Inflammatory macrophage treated with lipopolysaccharide for 1 hour (primary cell): ENCODE data around the gene TAS1R1.
A peak's percentile ranks its signal among the peaks of the same experiment; 100 is the strongest.

ENCODE experiments used
- DNase-seq, 2 donors: peaks; one replicate each; pipeline ENCODE4 v3.0.0-alpha.2; 2020 to 2022

TAS1R1 gene

GRCh38 chr1:6614019-6614928 is 59.2 kb downstream of the TAS1R1 start:
- DNase-seq, result peak in 1 of 2 donors; percentile 6

- DNase-seq, result no peak
Observed at GRCh38 chr1:6614929-6615785, 60.0 kb downstream of the TAS1R1 start.

- no peak for DNase-seq
Observed at GRCh38 chr1:6619045-6619444, 63.9 kb downstream of the TAS1R1 start.

- DNase-seq, result no peak
Observed at GRCh38 chr1:6621429-6622391, 66.6 kb downstream of the TAS1R1 start.

- no peak for DNase-seq
Observed at GRCh38 chr1:6622396-6623152, 67.5 kb downstream of the TAS1R1 start.

- no peak for DNase-seq
Observed at GRCh38 chr1:6623269-6623965, 68.3 kb downstream of the TAS1R1 start.

- DNase-seq, result peak; percentile 68 to 88
Observed at GRCh38 chr1:6624710-6625583, 69.8 kb downstream of the TAS1R1 start, which contains the start of gene THAP3. TSS of gene THAP3 (plus strand) at chr1:6624868. CDS start at chr1:6625219, 351 bp downstream.

GRCh38 chr1:6625584-6626149 is 70.6 kb downstream of the TAS1R1 start:
- peak in 1 of 2 donors; percentile 12 for DNase-seq

- DNase-seq, result no peak
Observed at GRCh38 chr1:6627031-6627430, 71.9 kb downstream of the TAS1R1 start.

GRCh38 chr1:6627841-6628545 is 72.9 kb downstream of the TAS1R1 start:
- no peak for DNase-seq

- DNase-seq, result no peak
Observed at GRCh38 chr1:6628971-6629479, 73.9 kb downstream of the TAS1R1 start.
